OCI-LY7 (cell line): ENCODE measurements around the gene GALNT17. TPM values are rescaled to one million over a fixed set of nuclear protein-coding genes. Genes with fewer than 3 reads are reported as not detected.
"Not testable (repeated sequence)": the region's sequence is repeated elsewhere in the genome, so short reads cannot be mapped to it uniquely, and the experiment has no call there.

ENCODE experiments used
- BruUV-seq: library from RNA; stranded (reverse); fragments of 400-500 nt; replicated peaks from 2 replicates; lab custom pipeline; 2021; lab: Mats Ljungman, UMichigan
- CTCF ChIA-PET: fragments of 300-600 bp; sonication (Branson Sonifier 250); formaldehyde crosslinking; loops from one replicate; lab custom pipeline; 2022; ENCODE audit warnings: antibody characterized with exemption; ENCODE audit not compliant: unreplicated experiment; lab: Charles Lee
- POLR2A ChIA-PET: fragments of 300-600 bp; sonication (Branson Sonifier 250); formaldehyde crosslinking; loops from one replicate; lab custom pipeline; 2022; ENCODE audit warnings: antibody characterized with exemption; lab: Charles Lee
- DNase-seq: peaks from one replicate; pipeline ENCODE4 v3.0.0-alpha.2; 2015; ENCODE audit warnings: low spot score
- H2AFZ ChIP-seq: fragments of 200-600 bp; sonication (generic), shearing (Covaris generic); 2 replicates; pipeline ENCODE4 v1.6.1; 2014; ENCODE audit warnings: mild to moderate bottlenecking, antibody characterized with exemption, low read length, moderate library complexity
- H3K27ac ChIP-seq: fragments of 200-600 bp; sonication (generic); 2 replicates; pipeline ENCODE4 v1.5.1; 2014; ENCODE audit warnings: mixed run types, low read depth, mild to moderate bottlenecking, moderate library complexity, low read length, inconsistent platforms; ENCODE audit not compliant: poor library complexity, severe bottlenecking
- H3K36me3 ChIP-seq: fragments of 200-600 bp; sonication (generic); 2 replicates; pipeline ENCODE4 v1.6.1; 2014; ENCODE audit warnings: mild to moderate bottlenecking, antibody characterized with exemption, low read length, moderate library complexity, mixed read lengths; ENCODE audit not compliant: insufficient read depth
- H3K4me1 ChIP-seq: fragments of 200-600 bp; sonication (generic); 2 replicates; pipeline ENCODE4 v1.5.1; 2014; ENCODE audit warnings: mild to moderate bottlenecking, low read length; ENCODE audit not compliant: insufficient read depth, poor library complexity, severe bottlenecking
- H3K4me2 ChIP-seq: fragments of 200-600 bp; sonication (generic); 2 replicates; pipeline ENCODE4 v1.6.1; 2014; ENCODE audit warnings: mild to moderate bottlenecking, low read length
- H3K4me3 ChIP-seq: fragments of 200-600 bp; sonication (generic); 2 replicates; pipeline ENCODE4 v1.5.1; 2014; ENCODE audit warnings: mild to moderate bottlenecking, low read depth, low read length; ENCODE audit not compliant: poor library complexity, severe bottlenecking
- H3K79me2 ChIP-seq: fragments of 200-600 bp; sonication (generic); 2 replicates; pipeline ENCODE4 v1.6.1; 2016; ENCODE audit warnings: low read depth, mild to moderate bottlenecking, low read length, moderate library complexity, mixed read lengths; ENCODE audit not compliant: insufficient read depth
- H3K9me2 ChIP-seq: fragments of 200-600 bp; sonication (generic); 2 replicates; pipeline ENCODE4 v1.6.1; 2016; ENCODE audit warnings: mild to moderate bottlenecking, low read length, mixed read lengths; ENCODE audit not compliant: insufficient read depth
- H3K9me3 ChIP-seq: fragments of 200-600 bp; sonication (generic); 2 replicates; pipeline ENCODE4 v1.6.1; 2014; ENCODE audit warnings: mild to moderate bottlenecking, mixed run types, low read length, mixed read lengths
- H4K20me1 ChIP-seq: fragments of 200-600 bp; sonication (generic); 2 replicates; pipeline ENCODE4 v1.6.1; 2014; ENCODE audit warnings: mild to moderate bottlenecking, antibody characterized with exemption, low read length, moderate library complexity, mixed read lengths; ENCODE audit not compliant: insufficient read depth
- EZH2phosphoT487 ChIP-seq: fragments of 200-600 bp; sonication (generic); IDR thresholded peaks from 2 replicates; pipeline ENCODE4 v1.6.1; 2018; ENCODE audit warnings: low read depth, borderline replicate concordance, mild to moderate bottlenecking, mixed run types, antibody characterized with exemption, low read length, moderate library complexity, mixed read lengths
- intact Hi-C: fragments of 100-400 bp; cut with micrococcal nuclease; formaldehyde crosslinking; loops from one replicate; pipeline ENCODE4 v1.10.0; 2022; ENCODE audit not compliant: unreplicated experiment
- total RNA-seq, 2 experiments: library from RNA; depleted of rRNA in 1 of 2; stranded (reverse); fragments of >200 nt in 1 of 2; shearing (Covaris generic) in 1 of 2; gene quantifications; 2 replicates each; pipeline ENCODE4 v1.2.3, GENCODE V29; 2014 to 2022
- TF ChIP-seq, protein P1 (sequence below): fragments of 200-600 bp; sonication (generic); conservative IDR thresholded peaks from 2 replicates; pipeline ENCODE4 v1.5.1; 2014; ENCODE audit warnings: mild to moderate bottlenecking, antibody characterized with exemption, low read length, moderate library complexity, mixed read lengths

Gene GALNT17
- total RNA-seq, 2 experiments from 2014 or later, result not detected

DNA sequence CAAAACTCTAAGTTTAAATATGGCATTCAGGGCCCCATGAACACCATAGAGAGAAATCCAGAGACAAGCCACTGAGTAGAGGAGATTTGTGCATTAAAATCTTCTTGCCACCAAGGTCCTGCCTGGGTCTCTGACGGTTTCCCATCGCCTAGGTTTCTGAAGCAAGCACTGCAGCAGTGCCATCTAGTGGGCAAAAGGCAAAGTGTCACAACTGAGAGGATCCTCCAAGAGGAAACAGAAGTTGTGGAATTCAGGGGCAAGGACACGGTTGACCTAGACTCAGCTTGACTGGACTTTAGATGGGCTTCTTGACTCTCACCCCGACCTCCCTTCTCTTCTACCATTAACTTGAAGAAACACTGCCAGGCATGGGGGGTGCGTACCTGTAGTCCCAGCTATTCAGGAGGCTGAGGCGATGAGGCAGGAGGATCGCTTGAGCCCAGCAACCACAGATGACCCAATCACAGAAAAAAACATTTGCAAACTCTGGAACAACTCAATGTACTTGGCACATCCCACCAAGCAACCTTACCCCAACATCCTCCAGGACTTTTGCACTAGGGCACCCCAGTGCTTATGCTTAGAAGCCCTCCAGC is 604.1 kb downstream of the GALNT17 start:
- no peak overlapping the region for H3K4me2 ChIP-seq

DNA sequence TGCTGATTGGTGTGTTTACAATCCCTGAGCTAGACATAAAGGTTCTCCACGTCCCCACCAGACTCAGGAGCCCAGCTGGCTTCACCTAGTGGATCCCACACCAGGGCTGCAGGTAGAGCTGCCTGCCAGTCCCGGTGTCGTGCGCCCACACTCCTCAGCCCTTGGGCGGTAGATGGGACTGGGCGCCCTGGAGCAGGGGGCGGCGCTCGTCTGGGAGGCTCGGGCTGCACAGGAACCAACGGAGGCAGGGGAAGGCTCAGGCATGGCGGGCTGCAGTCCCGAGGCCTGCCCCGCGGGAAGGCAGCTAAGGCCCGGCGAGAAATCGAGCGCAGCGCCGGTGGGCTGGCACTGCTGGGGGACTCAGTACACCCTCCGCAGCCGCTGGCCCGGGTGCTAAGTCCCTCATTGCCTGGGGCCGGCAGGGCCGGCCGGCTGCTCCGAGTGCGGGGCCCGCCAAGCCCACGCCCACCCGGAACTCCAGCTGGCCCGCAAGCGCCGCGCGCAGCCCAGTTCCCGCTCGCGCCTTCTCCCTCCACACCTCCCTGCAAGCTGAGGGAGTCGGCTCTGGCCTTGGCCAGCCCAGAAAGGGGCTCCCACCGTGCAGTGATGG is 606.1 kb downstream of the GALNT17 start:
- H3K4me2 ChIP-seq, intact Hi-C loops, H3K4me1 ChIP-seq, H2AFZ ChIP-seq, H4K20me1 ChIP-seq, H3K79me2 ChIP-seq, CTCF ChIA-PET, H3K4me3 ChIP-seq, H3K36me3 ChIP-seq, DNase-seq, H3K9me3 ChIP-seq, POLR2A ChIA-PET, BruUV-seq, H3K27ac ChIP-seq, H3K9me2 ChIP-seq: not testable (repeated sequence)

More for the DNA sequence above, 604.1 kb downstream of the GALNT17 start:
- Histone ChIP-seq H3K79me2 (no peaks in the 10 kb centered on the region), H4K20me1 (no peaks in the 10 kb centered on the region), H3K27ac (no peak overlapping the region), H3K9me2 (no peaks in the 10 kb centered on the region), H3K4me3 (no peak overlapping the region), H2AFZ (no peak overlapping the region), H3K9me3 (no peaks in the 10 kb centered on the region), H3K36me3 (no peaks in the 10 kb centered on the region), H3K4me1 (no peaks in the 10 kb centered on the region)
- TF ChIP-seq, protein P1, sequence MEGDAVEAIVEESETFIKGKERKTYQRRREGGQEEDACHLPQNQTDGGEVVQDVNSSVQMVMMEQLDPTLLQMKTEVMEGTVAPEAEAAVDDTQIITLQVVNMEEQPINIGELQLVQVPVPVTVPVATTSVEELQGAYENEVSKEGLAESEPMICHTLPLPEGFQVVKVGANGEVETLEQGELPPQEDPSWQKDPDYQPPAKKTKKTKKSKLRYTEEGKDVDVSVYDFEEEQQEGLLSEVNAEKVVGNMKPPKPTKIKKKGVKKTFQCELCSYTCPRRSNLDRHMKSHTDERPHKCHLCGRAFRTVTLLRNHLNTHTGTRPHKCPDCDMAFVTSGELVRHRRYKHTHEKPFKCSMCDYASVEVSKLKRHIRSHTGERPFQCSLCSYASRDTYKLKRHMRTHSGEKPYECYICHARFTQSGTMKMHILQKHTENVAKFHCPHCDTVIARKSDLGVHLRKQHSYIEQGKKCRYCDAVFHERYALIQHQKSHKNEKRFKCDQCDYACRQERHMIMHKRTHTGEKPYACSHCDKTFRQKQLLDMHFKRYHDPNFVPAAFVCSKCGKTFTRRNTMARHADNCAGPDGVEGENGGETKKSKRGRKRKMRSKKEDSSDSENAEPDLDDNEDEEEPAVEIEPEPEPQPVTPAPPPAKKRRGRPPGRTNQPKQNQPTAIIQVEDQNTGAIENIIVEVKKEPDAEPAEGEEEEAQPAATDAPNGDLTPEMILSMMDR, result peak; percentile 87
- no peak for TF ChIP-seq EZH2phosphoT487
- ChIA-PET CTCF (interaction anchor here (0.5 kb wide), 1 partner anchor 579 kb away, joined by 4 read pairs; no protein-coding TSS in a partner anchor), POLR2A (no interaction called here)
- BruUV-seq, result no TSS peak
- intact Hi-C loops, result loop anchor here (1.0 kb wide), 2 partner anchors 879 to 907 kb away; no protein-coding TSS in a partner anchor
- peak; percentile 59 for DNase-seq

DNA sequence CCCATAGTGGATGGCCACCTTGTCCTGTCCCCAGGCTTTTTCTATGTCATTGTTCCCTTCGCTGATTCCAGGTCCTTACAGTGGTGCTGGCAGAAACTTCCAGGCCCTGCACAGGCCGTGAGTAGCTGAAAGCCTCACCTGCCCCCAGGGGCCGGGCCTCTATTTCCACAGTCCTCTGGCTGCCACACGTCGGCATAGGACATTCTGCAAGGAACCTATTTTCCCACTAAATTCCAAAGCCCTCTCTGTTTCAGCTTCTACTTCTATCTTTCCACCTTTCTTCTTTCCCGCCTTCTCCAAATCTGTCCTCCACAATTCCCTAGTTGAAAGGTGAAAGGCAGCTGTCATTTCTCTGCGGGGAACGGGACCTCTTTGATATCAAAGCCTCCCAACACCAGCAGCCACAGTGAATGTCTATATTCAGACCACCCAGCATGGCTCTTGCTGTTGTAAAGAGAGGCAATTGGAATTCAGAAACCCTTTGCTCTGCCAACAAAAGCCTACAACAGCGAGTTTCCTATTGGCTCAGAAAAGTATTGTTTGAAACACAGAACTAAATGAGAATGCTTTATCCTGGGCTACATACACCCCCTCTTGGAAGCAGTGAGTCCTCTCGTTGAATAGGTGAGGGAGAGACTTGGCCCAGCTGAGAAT is 607.7 kb downstream of the GALNT17 start:
- no peak overlapping the region for H3K27ac ChIP-seq
- no peaks in the 10 kb centered on the region for H3K36me3 ChIP-seq
- H2AFZ ChIP-seq, result no peak overlapping the region
- intact Hi-C loops, result no loop called here
- no peak for DNase-seq
- H3K79me2 ChIP-seq, result no peaks in the 10 kb centered on the region
- no peak overlapping the region for H3K4me3 ChIP-seq
- H3K9me2 ChIP-seq, result no peaks in the 10 kb centered on the region
- TF ChIP-seq EZH2phosphoT487, result no peak
- ChIA-PET POLR2A (no interaction called here), CTCF (no interaction called here)
- H4K20me1 ChIP-seq, result no peaks in the 10 kb centered on the region
- BruUV-seq, result no TSS peak
- H3K9me3 ChIP-seq, result no peaks in the 10 kb centered on the region
- H3K4me2 ChIP-seq, result no peak overlapping the region
- no peaks in the 10 kb centered on the region for H3K4me1 ChIP-seq
